ENCODE data around the gene ADARB1.

The ADARB1 gene

GRCh38 chr21:45211661-45212060 is 137.3 kb downstream of the ADARB1 start:
- no peak for ATAC-seq
- H3K4me1 Mint-ChIP-seq: peaks cover 26% of the 10 kb centered on the region

DNA sequence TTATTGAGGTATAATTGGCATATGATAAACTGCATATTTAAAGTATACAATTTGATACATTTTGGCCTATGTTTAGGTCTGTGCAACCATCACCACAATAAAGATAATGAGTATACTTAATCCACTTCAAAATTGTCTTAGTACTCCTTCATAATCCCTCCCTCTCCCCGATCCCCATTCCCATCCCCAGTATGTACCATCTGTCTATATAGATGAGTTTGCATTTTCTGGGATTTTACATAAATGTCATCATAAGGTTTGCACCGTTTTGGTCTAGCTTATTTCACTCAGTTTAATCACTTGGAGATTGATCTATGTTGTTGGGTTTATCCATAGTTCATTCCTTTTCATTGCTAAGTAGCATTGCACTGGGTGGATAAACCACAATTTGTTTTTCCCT is 139.0 kb downstream of the ADARB1 start:
- no peak overlapping the region for H3K27ac Mint-ChIP-seq
- H3K9me3 Mint-ChIP-seq: peaks cover 17 to 19% of the 10 kb centered on the region in 2 donors
- DNase-seq: no peak
- H3K4me1 Mint-ChIP-seq: peaks cover 11% of the 10 kb centered on the region
- H3K27me3 Mint-ChIP-seq: no peaks in the 10 kb centered on the region
- H3K4me3 Mint-ChIP-seq: no peak overlapping the region
- no peak for ATAC-seq

More at GRCh38 chr21:45211661-45212060, 137.3 kb downstream of the ADARB1 start:
- Mint-ChIP-seq H3K27ac (no peak overlapping the region), H3K27me3 (no peaks in the 10 kb centered on the region), H3K4me3 (no peak overlapping the region), H3K9me3 (peaks cover 5 to 10% of the 10 kb centered on the region in 2 donors)
- no peak for DNase-seq

GRCh38 chr21:45215213-45215612 is 140.8 kb downstream of the ADARB1 start:
- Mint-ChIP-seq H3K4me1 (no peaks in the 10 kb centered on the region), H3K4me3 (no peak overlapping the region), H3K27me3 (no peaks in the 10 kb centered on the region), H3K27ac (no peak overlapping the region), H3K9me3 (peaks cover 17 to 19% of the 10 kb centered on the region in 2 donors)
- DNase-seq: no peak
- no peak for ATAC-seq

GRCh38 chr21:45217010-45217409 is 142.6 kb downstream of the ADARB1 start:
- no peak for DNase-seq
- Mint-ChIP-seq H3K4me3 (no peak overlapping the region), H3K27ac (no peak overlapping the region), H3K9me3 (peaks cover 17 to 19% of the 10 kb centered on the region in 2 donors), H3K4me1 (no peaks in the 10 kb centered on the region), H3K27me3 (no peaks in the 10 kb centered on the region)
- no peak for ATAC-seq

DNA sequence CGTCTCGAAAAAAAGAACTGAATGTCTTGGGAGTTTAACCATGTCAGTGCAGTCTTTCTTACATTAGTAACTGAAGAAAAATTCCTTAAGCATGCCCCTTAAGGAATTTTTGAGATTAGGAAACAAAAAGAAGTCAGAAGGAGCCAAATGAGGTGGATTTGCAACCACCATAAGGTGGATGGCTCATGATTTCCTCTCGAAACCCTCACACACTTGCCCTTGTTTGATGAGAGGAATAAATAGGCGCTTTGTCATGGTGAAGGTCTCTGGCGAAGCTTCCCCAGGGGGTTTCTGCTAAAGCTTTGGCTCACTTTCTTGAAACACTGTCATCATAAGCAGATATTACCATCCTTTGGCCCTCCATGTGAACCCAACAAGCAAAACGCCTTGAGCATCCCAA is 145.1 kb downstream of the ADARB1 start:
- DNase-seq (no peak), ATAC-seq (no peak)
- H3K27ac Mint-ChIP-seq: no peak overlapping the region
- H3K4me1 Mint-ChIP-seq: peaks cover 5% of the 10 kb centered on the region
- H3K4me3 Mint-ChIP-seq: no peak overlapping the region
- no peaks in the 10 kb centered on the region for H3K27me3 Mint-ChIP-seq
- H3K9me3 Mint-ChIP-seq: peaks cover 17 to 19% of the 10 kb centered on the region in 2 donors

DNA sequence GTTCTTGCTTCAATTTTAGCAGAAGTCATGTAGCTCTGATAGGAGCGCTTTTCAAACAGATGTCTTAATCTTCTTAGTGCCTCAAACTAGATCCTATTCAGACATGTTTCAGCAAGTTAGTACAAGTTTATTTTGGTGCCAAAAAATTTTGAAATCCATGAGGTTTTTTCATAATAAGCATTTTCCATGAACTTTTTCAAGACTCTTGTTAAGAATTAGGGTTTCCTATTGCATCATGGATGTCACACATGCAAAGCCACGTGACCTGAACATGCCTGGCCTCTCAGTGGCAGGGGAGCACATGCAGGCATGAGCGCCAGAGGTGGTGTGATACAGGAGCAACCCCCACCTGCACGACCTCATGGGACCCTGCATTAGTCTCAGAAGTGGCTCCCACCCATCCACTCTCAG is 145.7 kb downstream of the ADARB1 start:
- H3K27ac Mint-ChIP-seq: no peak overlapping the region
- ATAC-seq (no peak), DNase-seq (no peak)
- no peak overlapping the region for H3K4me3 Mint-ChIP-seq
- H3K4me1 Mint-ChIP-seq: peaks cover 9% of the 10 kb centered on the region
- H3K9me3 Mint-ChIP-seq: peaks cover 17 to 19% of the 10 kb centered on the region in 2 donors
- H3K27me3 Mint-ChIP-seq: no peaks in the 10 kb centered on the region

- H3K27ac Mint-ChIP-seq: peak overlapping the region in 1 of 2 donors; percentile 55
- H3K27me3 Mint-ChIP-seq: no peaks in the 10 kb centered on the region
- H3K4me1 Mint-ChIP-seq: peaks cover 9% of the 10 kb centered on the region
- ATAC-seq (no peak), DNase-seq (no peak)
- H3K9me3 Mint-ChIP-seq: peaks cover 16 to 17% of the 10 kb centered on the region in 2 donors
- no peak overlapping the region for H3K4me3 Mint-ChIP-seq
These were observed 146.5 kb downstream of the ADARB1 start for GRCh38 chr21:45220714-45221490.

GRCh38 chr21:45222001-45222400 is 147.6 kb downstream of the ADARB1 start:
- Mint-ChIP-seq H3K9me3 (peaks cover 6 to 11% of the 10 kb centered on the region in 2 donors), H3K27ac (no peak overlapping the region), H3K4me1 (peaks cover 17% of the 10 kb centered on the region), H3K27me3 (no peaks in the 10 kb centered on the region), H3K4me3 (no peak overlapping the region)
- DNase-seq: no peak
- no peak for ATAC-seq

DNA sequence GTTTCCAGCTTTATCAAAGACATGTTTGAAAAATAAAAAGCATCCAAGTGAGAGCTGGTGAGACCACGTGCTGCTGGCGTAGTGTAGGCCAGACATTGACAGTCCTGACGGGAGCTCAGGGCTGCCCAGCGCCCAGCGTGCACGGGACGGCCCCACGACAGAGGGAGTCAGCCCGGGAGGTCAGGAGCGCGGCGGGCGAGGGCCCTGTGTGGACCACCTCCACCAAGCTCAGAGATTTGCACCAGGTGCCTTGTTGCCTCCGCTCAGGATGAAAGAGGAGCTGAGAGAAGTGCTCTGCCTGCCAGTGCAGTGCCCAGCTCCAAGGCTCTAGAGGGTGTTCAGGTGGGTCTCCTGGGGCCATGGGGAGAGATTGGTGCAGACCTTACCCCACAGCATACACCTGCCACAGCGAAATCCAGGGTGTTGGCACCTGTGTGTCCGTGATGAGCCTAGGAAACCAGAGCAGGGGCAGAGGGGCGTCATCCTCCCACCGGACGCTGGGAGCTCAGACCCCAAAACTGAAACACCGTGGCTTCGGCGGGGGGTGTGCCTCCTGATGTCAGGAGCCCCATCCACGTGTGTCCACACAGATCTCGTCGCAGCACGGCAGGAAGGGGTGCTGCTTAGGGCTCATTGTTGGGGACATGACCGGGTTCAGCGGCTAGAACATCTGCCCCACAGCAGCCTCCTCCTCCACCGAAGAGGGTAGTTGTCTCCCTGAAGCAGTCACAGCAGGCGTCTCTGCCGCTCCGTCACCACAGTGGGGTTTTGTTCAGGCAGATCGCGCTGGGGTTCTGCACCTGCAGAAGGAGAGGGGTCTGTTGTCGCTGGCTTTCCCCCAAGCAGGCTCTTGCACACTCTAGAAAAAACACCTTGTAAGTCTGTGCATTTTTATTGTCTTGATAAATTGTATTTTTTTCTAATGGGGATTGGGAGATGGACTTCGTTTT is 149.1 kb downstream of the ADARB1 start:
- Mint-ChIP-seq H3K4me3 (no peak overlapping the region), H3K27ac (no peak overlapping the region), H3K9me3 (no peaks in the 10 kb centered on the region), H3K27me3 (no peaks in the 10 kb centered on the region), H3K4me1 (peaks cover 32% of the 10 kb centered on the region)
- ATAC-seq: no peak
- DNase-seq: no peak

GRCh38 chr21:45224189-45224938 is 150.0 kb downstream of the ADARB1 start:
- Mint-ChIP-seq H3K4me3 (no peak overlapping the region), H3K27ac (peak overlapping the region in 1 of 2 donors; percentile 22), H3K4me1 (peaks cover 38% of the 10 kb centered on the region), H3K9me3 (no peaks in the 10 kb centered on the region), H3K27me3 (no peaks in the 10 kb centered on the region)
- no peak for ATAC-seq
- DNase-seq: no peak

DNA sequence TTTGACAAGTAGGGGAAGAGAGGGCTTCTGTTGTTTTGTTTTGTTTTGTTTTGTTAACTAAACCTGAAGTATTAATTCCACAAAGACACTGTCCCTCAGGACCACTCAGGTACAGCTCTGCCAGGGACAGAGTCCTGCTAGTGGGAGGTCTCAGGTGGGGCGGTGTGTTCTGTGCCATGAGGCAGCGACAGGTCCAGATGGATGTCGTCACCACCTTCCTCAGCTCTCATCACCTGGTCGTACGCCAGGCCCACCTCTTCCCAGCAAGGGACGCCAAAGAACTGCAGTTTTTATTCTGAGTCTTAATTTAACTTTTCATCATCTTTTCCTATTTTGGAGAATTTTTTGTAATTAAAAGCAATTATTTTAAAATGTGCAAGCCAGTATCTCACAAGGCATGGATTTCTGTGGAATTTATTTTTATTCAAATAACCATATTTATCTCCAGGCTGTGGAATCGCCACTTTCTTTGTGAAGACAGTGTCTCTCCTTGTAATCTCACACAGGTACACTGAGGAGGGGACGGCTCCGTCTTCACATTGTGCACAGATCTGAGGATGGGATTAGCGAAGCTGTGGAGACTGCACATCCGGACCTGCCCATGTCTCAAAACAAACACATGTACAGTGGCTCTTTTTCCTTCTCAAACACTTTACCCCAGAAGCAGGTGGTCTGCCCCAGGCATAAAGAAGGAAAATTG is 150.8 kb downstream of the ADARB1 start:
- DNase-seq (no peak), ATAC-seq (no peak)
- H3K4me3 Mint-ChIP-seq: no peak overlapping the region
- no peaks in the 10 kb centered on the region for H3K9me3 Mint-ChIP-seq
- peaks cover 38% of the 10 kb centered on the region for H3K4me1 Mint-ChIP-seq
- H3K27ac Mint-ChIP-seq: peak overlapping the region in 1 of 2 donors; percentile 22
- H3K27me3 Mint-ChIP-seq: no peaks in the 10 kb centered on the region

GRCh38 chr21:45225741-45226327 is 151.5 kb downstream of the ADARB1 start:
- H3K4me3 Mint-ChIP-seq: no peak overlapping the region
- H3K27ac Mint-ChIP-seq: no peak overlapping the region
- no peak for DNase-seq

DNA sequence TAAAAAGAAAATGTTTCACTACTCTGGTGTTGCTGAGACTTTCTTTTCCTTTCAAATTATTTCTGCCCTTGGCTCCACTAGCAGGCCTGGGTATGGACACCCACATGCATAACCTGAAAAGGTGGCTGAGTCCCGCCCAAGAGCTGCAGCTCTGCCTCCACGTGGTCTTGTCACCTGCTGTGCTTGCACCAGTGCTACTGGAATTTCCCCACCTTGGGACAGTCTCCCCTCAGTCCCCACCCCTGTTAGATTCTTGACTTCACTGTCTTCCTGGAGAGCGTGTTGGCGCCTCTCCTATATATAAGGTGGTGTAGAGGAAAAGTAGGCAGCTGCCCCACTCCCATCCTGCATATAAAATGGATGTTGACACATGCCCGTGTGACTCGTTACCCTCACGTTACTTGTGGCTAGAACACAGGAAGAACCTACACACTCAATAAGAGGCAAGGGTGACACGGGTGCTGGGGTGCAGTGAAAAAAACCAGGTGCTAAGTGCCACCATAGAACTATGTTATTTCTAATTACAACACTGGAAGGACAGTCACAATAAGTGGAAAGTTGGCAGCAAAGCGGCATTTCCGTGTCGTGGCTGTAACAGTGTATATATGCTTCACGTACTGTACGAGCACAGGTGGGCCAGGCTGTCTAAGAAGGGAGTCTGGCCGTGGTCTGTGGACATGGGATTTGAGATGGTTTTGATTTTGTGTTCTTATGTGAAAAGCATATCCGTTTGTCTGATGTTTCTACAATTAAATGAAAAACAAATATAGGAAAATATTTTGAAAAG is 152.4 kb downstream of the ADARB1 start:
- peaks cover 38% of the 10 kb centered on the region for H3K4me1 Mint-ChIP-seq

More at GRCh38 chr21:45225741-45226327, 151.5 kb downstream of the ADARB1 start:
- no peak for ATAC-seq
- no peaks in the 10 kb centered on the region for H3K27me3 Mint-ChIP-seq
- H3K9me3 Mint-ChIP-seq: no peaks in the 10 kb centered on the region
- H3K4me1 Mint-ChIP-seq: peaks cover 38% of the 10 kb centered on the region

DNA sequence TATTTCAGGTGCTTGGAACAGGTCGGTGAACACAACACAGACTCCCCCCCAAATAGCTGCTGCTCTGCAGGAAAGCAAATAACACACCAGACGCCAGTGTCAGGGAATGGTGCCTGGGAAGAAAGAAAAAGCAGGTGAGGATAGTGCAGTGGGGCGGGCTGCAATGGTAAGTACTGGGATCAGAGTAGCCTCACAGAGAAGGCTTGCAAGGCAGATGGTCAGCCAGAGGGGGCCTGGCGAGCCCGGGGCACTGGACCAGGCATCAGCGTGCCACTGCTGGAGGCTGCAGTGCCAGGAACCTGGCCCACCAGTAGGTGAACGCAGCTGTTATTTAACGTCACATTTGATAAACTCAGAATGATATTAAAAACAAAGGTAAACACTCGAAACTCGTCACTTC is 153.4 kb downstream of the ADARB1 start:
- no peak for DNase-seq
- peaks cover 12% of the 10 kb centered on the region for H3K27me3 Mint-ChIP-seq
- H3K4me1 Mint-ChIP-seq: peaks cover 38% of the 10 kb centered on the region
- no peak overlapping the region for H3K27ac Mint-ChIP-seq
- no peak overlapping the region for H3K4me3 Mint-ChIP-seq
- H3K9me3 Mint-ChIP-seq: no peaks in the 10 kb centered on the region
- no peak for ATAC-seq

More for the DNA sequence above, 152.4 kb downstream of the ADARB1 start:
- Mint-ChIP-seq H3K4me3 (no peak overlapping the region), H3K27me3 (peaks cover 2% of the 10 kb centered on the region), H3K9me3 (no peaks in the 10 kb centered on the region), H3K27ac (peak overlapping the region in 1 of 2 donors; percentile 88)
- no peak for ATAC-seq
- no peak for DNase-seq
